Liver (tissue), 9 donors: ENCODE data around the gene WDR81. TPM values are rescaled to one million over a fixed set of nuclear protein-coding genes. Genes with fewer than 3 reads are reported as not detected.

Source experiments
- DNase-seq: peaks from one replicate; pipeline ENCODE4 v3.0.0-alpha.2; 2017; ENCODE audit warnings: low spot score
- H3K27ac ChIP-seq, 2 donors: one replicate each; pipeline ENCODE4 v1.7.0; 2013; ENCODE audit warnings: inconsistent platforms in 2 of 2, low read length in 2 of 2, control low read depth in 1 of 2, low read depth in 1 of 2, mild to moderate bottlenecking in 1 of 2
- H3K27me3 ChIP-seq, 4 donors: one replicate each; pipeline versions ENCODE4 v1.6.1 to v1.7.0; 2013; ENCODE audit warnings: low read length in 3 of 4, inconsistent platforms in 1 of 4, mild to moderate bottlenecking in 1 of 4, moderate library complexity in 1 of 4; ENCODE audit not compliant: control insufficient read depth in 4 of 4, insufficient read depth in 4 of 4
- H3K36me3 ChIP-seq, 4 donors: one replicate each; pipeline versions ENCODE4 v1.6.1 to v1.7.0; 2013; ENCODE audit warnings: low read length in 3 of 4, mild to moderate bottlenecking in 3 of 4, low read depth in 1 of 4, moderate library complexity in 1 of 4; ENCODE audit not compliant: control insufficient read depth in 4 of 4, insufficient read depth in 3 of 4
- H3K4me1 ChIP-seq, 4 donors: one replicate each; pipeline versions ENCODE4 v1.6.1 to v1.7.0; 2013; ENCODE audit warnings: low read length in 3 of 4, mild to moderate bottlenecking in 3 of 4, moderate library complexity in 1 of 4; ENCODE audit not compliant: control insufficient read depth in 4 of 4, insufficient read depth in 4 of 4
- H3K4me3 ChIP-seq, 3 donors: one replicate each; pipeline versions ENCODE4 v1.6.1 to v1.7.0; 2013; ENCODE audit warnings: low read length in 3 of 3, control low read depth in 1 of 3, low read depth in 1 of 3, mild to moderate bottlenecking in 1 of 3
- H3K9ac ChIP-seq, 2 donors: one replicate each; pipeline ENCODE4 v1.7.0; 2013; ENCODE audit warnings: low read length in 2 of 2, mild to moderate bottlenecking in 2 of 2, moderate library complexity in 2 of 2, control low read depth in 1 of 2, low read depth in 1 of 2
- H3K9me3 ChIP-seq, 4 donors: one replicate each; pipeline versions ENCODE4 v1.6.1 to v1.7.0; 2013; ENCODE audit warnings: low read length in 3 of 4; ENCODE audit not compliant: control insufficient read depth in 4 of 4
- EGR1 ChIP-seq, 2 donors: IDR thresholded peaks; 2 replicates each; pipeline ENCODE4 v1.6.1; 2016 to 2018; ENCODE audit warnings: antibody characterized with exemption in 2 of 2, low read depth in 2 of 2
- FOXA1 ChIP-seq: IDR thresholded peaks from 2 replicates; pipeline ENCODE4 v1.6.1; 2016; ENCODE audit warnings: antibody characterized with exemption
- FOXA2 ChIP-seq: IDR thresholded peaks from 2 replicates; pipeline ENCODE4 v1.6.1; 2016; ENCODE audit warnings: antibody characterized with exemption
- GABPA ChIP-seq, 2 donors: IDR thresholded peaks in 1 of 2; conservative IDR thresholded peaks in 1 of 2; 2 replicates each; pipeline ENCODE4 v1.6.1; 2016; ENCODE audit warnings: antibody characterized with exemption in 2 of 2, mild to moderate bottlenecking in 1 of 2, moderate library complexity in 1 of 2
- HNF4A ChIP-seq, 2 donors: conservative IDR thresholded peaks; 2 replicates each; pipeline ENCODE4 v1.6.1; 2016; ENCODE audit warnings: antibody characterized with exemption in 2 of 2, mild to moderate bottlenecking in 2 of 2
- HNF4G ChIP-seq: IDR thresholded peaks from 2 replicates; pipeline ENCODE4 v1.6.1; 2016; ENCODE audit warnings: antibody characterized with exemption
- JUND ChIP-seq, 2 donors: IDR thresholded peaks; 2 replicates each; pipeline ENCODE4 v1.6.1; 2016; ENCODE audit warnings: antibody characterized with exemption in 2 of 2
- NR2F2 ChIP-seq: IDR thresholded peaks from 2 replicates; pipeline ENCODE4 v1.6.1; 2016; ENCODE audit warnings: antibody characterized with exemption
- RAD21 ChIP-seq, 2 donors: IDR thresholded peaks; 2 replicates each; pipeline ENCODE4 v1.6.1; 2016; ENCODE audit warnings: antibody characterized with exemption in 2 of 2, mild to moderate bottlenecking in 2 of 2
- RXRA ChIP-seq, 2 donors: IDR thresholded peaks; 2 replicates each; pipeline ENCODE4 v1.6.1; 2017 to 2018; ENCODE audit warnings: antibody characterized with exemption in 2 of 2, mild to moderate bottlenecking in 1 of 2
- SP1 ChIP-seq: IDR thresholded peaks from 2 replicates; pipeline ENCODE4 v1.6.1; 2018; ENCODE audit warnings: antibody characterized with exemption, mild to moderate bottlenecking
- TAF1 ChIP-seq: conservative IDR thresholded peaks from 2 replicates; pipeline ENCODE4 v1.6.1; 2016; ENCODE audit warnings: antibody characterized with exemption, mild to moderate bottlenecking
- YY1 ChIP-seq: IDR thresholded peaks from 2 replicates; pipeline ENCODE4 v1.6.1; 2016; ENCODE audit warnings: antibody characterized with exemption, mild to moderate bottlenecking
- WGBS: extraction: QIAGEN DNeasy Blood & Tissue Kit; methylation state at CpG from one replicate; pipeline ENCODE4 v1.1.7; 2013; 5-methylcytosine and 5-hydroxymethylcytosine counted together
- polyA plus RNA-seq, 2 donors: library from polyadenylated mRNA; stranded (reverse) in 1 of 2; unstranded in 1 of 2; fragments of 200-250 nt in 1 of 2; fragments of >200 nt in 1 of 2; fragmentation: Nextera tagmentation in 1 of 2; extraction: Ambion mirVana in 1 of 2; gene quantifications; one replicate each; pipeline versions ENCODE4 v1.2.1 to v1.2.3, GENCODE V29; 2013 to 2015
- total RNA-seq, 2 donors: library from RNA; depleted of rRNA; stranded (reverse); fragments of >200 nt; gene quantifications; one replicate each; pipeline ENCODE4 v1.2.3, GENCODE V29; 2014
- TF ChIP-seq, protein P1 (sequence below): IDR thresholded peaks from 2 replicates; pipeline ENCODE4 v1.6.1; 2016; ENCODE audit warnings: antibody characterized with exemption
- TF ChIP-seq, protein P2 (sequence below): IDR thresholded peaks from 2 replicates; pipeline ENCODE4 v1.6.1; 2016; ENCODE audit warnings: antibody characterized with exemption
- TF ChIP-seq, protein P3 (sequence below): IDR thresholded peaks from 2 replicates; pipeline ENCODE4 v1.6.1; 2016; ENCODE audit warnings: antibody characterized with exemption
- TF ChIP-seq, protein P4 (sequence below): fragments of 150-350 bp; IDR thresholded peaks from 2 replicates; pipeline ENCODE4 v1.5.1; 2017; ENCODE audit warnings: improper control_type of control experiment, low read depth, low read length; ENCODE audit not compliant: missing input control
- donor health status: healthy.
- donor health status: healthy.
- donor health status: healthy.
- donor health status: healthy.
- donor health status: healthy.

WDR81 gene
- total and polyA plus RNA-seq, 4 donors, result 12.3 to 41.8 (median 33.0) TPM

DNA sequence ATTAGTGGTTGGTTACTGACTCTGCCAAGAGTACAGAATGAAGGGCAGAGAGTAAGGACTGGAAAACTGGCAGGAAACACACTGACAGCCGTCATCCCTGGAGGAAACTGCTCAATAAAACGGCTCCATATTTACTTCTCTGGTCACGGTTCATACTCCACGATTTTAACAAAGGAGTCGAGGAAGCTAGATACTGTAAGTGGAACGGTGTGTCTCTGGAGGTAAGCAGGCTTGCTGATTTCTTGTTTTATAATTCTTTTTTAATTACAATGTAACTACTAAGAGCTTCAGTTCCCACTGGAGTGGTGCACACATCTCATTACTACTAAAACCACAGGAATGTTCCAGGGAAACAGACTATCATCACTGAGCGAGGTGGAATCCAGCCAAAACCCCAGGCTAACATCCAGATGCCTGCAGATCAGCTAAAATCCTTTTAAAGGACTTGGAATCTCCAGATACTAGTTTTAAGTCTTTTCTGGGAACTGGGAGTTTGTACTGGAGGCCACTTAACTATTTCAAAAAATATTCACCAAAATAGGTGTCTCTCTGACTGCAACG is 55.1 kb downstream of the WDR81 start:
- Histone ChIP-seq H3K27ac (peak overlapping the region; percentile 34 to 56), H3K9ac (no peak overlapping the region), H3K27me3 (no peaks in the 10 kb centered on the region), H3K4me3 (no peak overlapping the region), H3K4me1 (peaks cover 0 to 16% (median 9%) of the 10 kb centered on the region in 4 donors), H3K36me3 (peaks cover 8 to 41% (median 28%) of the 10 kb centered on the region in 4 donors), H3K9me3 (no peaks in the 10 kb centered on the region)
- TF ChIP-seq NR2F2 (peak; percentile 33), SP1 (peak; percentile 53), FOXA1 (no peak)
- TF ChIP-seq, protein P1, sequence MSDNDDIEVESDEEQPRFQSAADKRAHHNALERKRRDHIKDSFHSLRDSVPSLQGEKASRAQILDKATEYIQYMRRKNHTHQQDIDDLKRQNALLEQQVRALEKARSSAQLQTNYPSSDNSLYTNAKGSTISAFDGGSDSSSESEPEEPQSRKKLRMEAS, result no peak
- WGBS, result 41% methylated on average over 8 of the region's 8 CpGs
- DNase-seq, result no peak

DNA sequence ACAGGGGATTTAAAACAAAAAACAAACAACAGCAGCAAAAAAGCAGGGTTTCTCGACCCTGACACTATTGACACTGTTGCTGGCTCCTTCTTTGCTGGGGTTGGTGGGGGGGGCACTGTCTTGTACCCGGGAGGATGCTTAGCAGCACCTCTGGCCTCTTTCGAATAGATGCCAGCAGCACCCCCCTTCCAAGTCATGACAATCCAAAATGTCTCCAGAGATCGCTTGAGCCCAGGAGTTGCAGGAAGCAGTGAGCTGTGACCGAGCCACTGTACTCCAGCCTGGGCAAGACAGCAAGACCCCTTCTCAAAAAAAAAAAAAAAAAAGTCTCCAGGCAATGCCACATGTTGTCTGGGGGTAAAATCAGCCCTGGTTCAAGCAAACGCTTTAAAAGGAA is 57.7 kb downstream of the WDR81 start:
- no peak for DNase-seq
- peaks cover 0 to 21% (median 10%) of the 10 kb centered on the region in 4 donors for H3K4me1 ChIP-seq
- no peak overlapping the region for H3K9ac ChIP-seq
- no peak for TF ChIP-seq YY1
- TF ChIP-seq, protein P2, sequence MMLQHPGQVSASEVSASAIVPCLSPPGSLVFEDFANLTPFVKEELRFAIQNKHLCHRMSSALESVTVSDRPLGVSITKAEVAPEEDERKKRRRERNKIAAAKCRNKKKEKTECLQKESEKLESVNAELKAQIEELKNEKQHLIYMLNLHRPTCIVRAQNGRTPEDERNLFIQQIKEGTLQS, result no peak
- no peak for TF ChIP-seq NR2F2
- TF ChIP-seq, protein P3, sequence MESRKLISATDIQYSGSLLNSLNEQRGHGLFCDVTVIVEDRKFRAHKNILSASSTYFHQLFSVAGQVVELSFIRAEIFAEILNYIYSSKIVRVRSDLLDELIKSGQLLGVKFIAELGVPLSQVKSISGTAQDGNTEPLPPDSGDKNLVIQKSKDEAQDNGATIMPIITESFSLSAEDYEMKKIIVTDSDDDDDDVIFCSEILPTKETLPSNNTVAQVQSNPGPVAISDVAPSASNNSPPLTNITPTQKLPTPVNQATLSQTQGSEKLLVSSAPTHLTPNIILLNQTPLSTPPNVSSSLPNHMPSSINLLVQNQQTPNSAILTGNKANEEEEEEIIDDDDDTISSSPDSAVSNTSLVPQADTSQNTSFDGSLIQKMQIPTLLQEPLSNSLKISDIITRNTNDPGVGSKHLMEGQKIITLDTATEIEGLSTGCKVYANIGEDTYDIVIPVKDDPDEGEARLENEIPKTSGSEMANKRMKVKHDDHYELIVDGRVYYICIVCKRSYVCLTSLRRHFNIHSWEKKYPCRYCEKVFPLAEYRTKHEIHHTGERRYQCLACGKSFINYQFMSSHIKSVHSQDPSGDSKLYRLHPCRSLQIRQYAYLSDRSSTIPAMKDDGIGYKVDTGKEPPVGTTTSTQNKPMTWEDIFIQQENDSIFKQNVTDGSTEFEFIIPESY, result no peak
- no peak for TF ChIP-seq TAF1
- TF ChIP-seq SP1, result no peak
- H3K27ac ChIP-seq, result peak overlapping the region; percentile 6 to 77
- H3K36me3 ChIP-seq, result peaks cover 2 to 24% (median 16%) of the 10 kb centered on the region in 4 donors
- H3K4me3 ChIP-seq, result no peak overlapping the region
- 84% methylated on average over 6 of the region's 6 CpGs for WGBS
- no peaks in the 10 kb centered on the region for H3K9me3 ChIP-seq
- no peaks in the 10 kb centered on the region for H3K27me3 ChIP-seq

DNA sequence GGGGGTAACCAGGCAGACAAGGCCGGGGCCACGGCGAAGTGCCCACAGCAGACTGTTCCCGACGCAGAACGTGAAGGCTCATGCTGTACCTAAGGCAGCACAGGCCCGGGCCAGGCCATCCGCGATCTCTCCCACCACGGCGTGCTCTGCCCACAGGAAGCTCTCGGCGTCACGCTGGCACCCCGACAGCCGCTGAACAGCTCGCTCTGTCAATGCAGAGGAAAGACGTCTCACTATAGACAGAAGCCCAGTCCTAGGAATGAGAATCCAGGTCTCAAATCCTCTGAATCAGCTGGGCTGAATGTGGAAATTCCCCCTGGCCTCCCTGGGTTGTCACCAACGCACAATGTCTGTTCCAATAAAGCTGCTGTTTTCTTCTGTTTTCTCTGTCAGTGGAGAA is 58.8 kb downstream of the WDR81 start:
- Histone ChIP-seq H3K4me1 (peaks cover 0 to 26% (median 12%) of the 10 kb centered on the region in 4 donors), H3K9ac (peak overlapping the region; percentile 56 to 79), H3K4me3 (no peak overlapping the region), H3K36me3 (peaks cover 1 to 16% (median 10%) of the 10 kb centered on the region in 4 donors), H3K9me3 (no peaks in the 10 kb centered on the region), H3K27me3 (no peaks in the 10 kb centered on the region), H3K27ac (peak overlapping the region; percentile 77 to 83)
- 78% methylated on average over 19 of the region's 19 CpGs for WGBS
- DNase-seq, result no peak
- TF ChIP-seq HNF4G (no peak), RAD21 (IDR thresholded peaks at IDR 0.05) (no peak), GABPA (IDR thresholded peaks at IDR 0.05 in 1 of 2, conservative IDR thresholded peaks at IDR 0.05 in 1 of 2) (no peak), EGR1 (IDR thresholded peaks at IDR 0.05; ENCODE audit: low read depth in 2 of 2) (no peak), NR2F2 (no peak), JUND (IDR thresholded peaks at IDR 0.05) (no peak), RXRA (IDR thresholded peaks at IDR 0.05) (no peak), HNF4A (conservative IDR thresholded peaks at IDR 0.05) (no peak), FOXA2 (no peak), FOXA1 (no peak)
- TF ChIP-seq, protein P2, result no peak
- TF ChIP-seq, protein P4, sequence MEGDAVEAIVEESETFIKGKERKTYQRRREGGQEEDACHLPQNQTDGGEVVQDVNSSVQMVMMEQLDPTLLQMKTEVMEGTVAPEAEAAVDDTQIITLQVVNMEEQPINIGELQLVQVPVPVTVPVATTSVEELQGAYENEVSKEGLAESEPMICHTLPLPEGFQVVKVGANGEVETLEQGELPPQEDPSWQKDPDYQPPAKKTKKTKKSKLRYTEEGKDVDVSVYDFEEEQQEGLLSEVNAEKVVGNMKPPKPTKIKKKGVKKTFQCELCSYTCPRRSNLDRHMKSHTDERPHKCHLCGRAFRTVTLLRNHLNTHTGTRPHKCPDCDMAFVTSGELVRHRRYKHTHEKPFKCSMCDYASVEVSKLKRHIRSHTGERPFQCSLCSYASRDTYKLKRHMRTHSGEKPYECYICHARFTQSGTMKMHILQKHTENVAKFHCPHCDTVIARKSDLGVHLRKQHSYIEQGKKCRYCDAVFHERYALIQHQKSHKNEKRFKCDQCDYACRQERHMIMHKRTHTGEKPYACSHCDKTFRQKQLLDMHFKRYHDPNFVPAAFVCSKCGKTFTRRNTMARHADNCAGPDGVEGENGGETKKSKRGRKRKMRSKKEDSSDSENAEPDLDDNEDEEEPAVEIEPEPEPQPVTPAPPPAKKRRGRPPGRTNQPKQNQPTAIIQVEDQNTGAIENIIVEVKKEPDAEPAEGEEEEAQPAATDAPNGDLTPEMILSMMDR, result no peak
- TF ChIP-seq, protein P1, result no peak
- TF ChIP-seq, protein P3, result no peak
